GM19452 (cell line): ENCODE data around the gene TMEM54.

Experiments
- ATAC-seq: cut with Tn5 transposase; IDR thresholded peaks from one replicate; pipeline ENCODE4 v1.9.1; 2021; ENCODE audit not compliant: unreplicated experiment

TMEM54 gene

GRCh38 chr1:32865639-32866405, 35.4 kb downstream of the TMEM54 start:
- ATAC-seq: no peak

GRCh38 chr1:32864375-32865019, 36.7 kb downstream of the TMEM54 start:
- ATAC-seq: no peak

DNA sequence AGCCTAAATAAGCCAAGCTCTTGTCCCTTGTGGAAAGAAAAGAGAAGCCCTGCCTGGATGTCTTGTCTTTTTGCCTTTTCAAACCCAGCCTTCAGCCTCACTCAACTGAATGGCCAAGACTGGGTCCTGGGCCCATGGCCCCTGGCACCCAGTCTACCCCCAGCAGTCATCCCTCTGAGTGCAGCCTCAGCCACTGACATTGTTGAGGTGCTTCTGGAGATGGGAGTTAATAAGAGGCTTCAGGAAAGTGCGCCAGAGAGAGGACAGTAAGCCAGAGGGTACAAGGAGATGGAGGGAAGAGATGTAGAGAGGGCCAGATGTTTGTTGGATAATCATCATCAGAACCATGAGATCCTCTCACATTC, 37.3 kb downstream of the TMEM54 start:
- no peak for ATAC-seq

DNA sequence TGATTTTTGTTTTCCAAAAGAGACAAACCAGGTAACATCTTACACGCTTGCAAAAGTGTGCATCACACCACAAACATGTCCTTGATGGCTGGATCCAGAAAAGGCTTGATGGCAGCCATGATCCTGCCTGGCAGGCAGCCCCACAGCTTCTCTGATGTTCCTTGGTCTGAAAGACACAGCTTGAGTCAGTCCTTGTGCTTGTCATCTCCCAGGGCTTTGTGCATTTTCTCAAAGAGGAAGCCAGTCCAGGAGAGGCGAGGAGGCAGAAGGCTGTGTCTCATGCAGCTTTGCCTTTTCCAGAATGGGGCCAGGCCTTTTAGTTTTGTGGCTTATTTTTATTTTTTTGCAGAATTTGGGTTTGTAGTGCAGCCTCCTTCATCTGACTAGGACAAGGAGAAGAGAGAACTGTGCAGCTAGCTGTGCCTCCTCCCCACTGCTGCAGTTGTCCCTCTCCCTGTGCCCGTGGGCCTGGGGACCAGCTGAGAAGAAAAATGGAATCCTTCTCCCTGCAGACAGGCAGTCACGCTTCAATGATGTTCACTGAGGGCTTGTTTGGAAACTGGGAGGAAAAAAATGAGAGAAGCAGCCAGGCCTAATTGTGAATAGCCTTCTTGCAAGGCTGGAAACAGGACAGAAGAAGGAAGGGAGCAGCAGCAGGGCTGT, 37.8 kb downstream of the TMEM54 start:
- no peak for ATAC-seq

DNA sequence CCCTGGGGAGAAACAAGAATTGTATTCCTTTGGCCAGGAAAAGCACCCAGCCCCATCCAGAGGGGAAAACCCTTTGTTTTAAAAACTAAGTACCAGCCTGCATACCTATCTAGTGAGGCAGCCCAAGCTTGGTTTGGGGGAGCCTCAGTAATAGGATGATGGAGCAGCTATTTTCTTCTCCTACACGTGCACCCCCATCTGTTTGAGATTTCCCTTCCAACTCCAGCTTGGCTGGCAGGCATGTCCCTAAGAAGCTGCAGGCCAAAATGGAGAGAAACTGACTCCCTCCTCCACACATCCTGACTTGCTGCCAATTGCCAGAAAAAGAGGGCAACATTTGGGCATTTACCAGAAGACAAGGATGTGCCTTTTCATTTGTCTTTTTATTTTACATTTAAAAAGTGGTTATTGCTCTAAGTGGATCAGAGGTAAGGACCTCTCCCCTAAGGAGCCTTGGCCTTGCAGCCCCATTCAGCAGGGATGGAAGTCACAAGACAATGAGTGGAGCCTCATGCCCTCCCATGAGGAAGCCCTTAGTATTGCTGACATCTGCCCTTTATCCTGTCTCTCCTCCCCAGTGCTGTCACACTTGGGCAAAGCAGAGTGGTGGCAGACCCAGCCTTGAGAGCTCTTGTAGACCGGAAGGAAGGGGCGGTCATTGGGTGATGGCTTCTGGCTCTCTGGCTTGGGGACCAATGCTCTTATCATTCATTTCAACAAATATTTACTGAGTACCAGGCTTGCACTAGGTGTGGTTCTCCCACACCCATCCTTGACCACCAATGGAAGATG, 39.1 kb downstream of the TMEM54 start:
- ATAC-seq: no peak

- ATAC-seq: no peak
Observed at GRCh38 chr1:32860566-32860965, 40.6 kb downstream of the TMEM54 start.

DNA sequence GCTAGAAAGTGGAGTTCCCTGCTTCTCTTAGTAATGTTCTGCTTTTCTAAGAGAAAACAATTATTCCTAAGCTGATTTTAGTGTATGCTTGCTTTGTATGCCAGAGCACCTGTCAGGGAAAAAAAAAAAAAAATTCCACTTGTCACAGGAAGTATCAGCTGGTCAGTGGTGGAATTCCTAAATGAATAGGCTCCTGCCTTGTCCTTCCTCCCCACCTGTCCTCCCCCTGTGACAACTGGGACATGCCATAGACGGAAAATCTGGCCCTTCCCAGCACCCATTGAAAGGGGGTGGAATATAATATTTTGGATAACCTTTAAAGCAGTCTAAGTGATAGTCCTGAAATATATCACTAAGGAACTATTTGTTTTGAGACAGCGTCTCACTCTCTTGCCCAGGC, 41.3 kb downstream of the TMEM54 start:
- no peak for ATAC-seq

- ATAC-seq: no peak
Observed at GRCh38 chr1:32858791-32859190, 42.4 kb downstream of the TMEM54 start.

GRCh38 chr1:32858136-32858535, 43.1 kb downstream of the TMEM54 start:
- ATAC-seq: no peak

- no peak for ATAC-seq
Observed at GRCh38 chr1:32855861-32856617, 45.1 kb downstream of the TMEM54 start.

- no peak for ATAC-seq
Observed at GRCh38 chr1:32848354-32849063, 52.7 kb downstream of the TMEM54 start.
